NT2/D1 (cell line): ENCODE data around the gene HSP90AA1.
"Not testable (repeated sequence)": the region's sequence is repeated elsewhere in the genome, so short reads cannot be mapped to it uniquely, and the experiment has no call there.

ENCODE experiments used
- DNase-seq: peaks from one replicate; pipeline ENCODE4 v3.0.0-alpha.2; 2011; ENCODE audit warnings: low read depth, low spot score
- H3K27me3 ChIP-seq: 2 replicates; pipeline ENCODE4 v1.6.0; 2011; ENCODE audit warnings: mild to moderate bottlenecking; ENCODE audit not compliant: insufficient read length, insufficient read depth
- H3K36me3 ChIP-seq: 2 replicates; pipeline ENCODE4 v1.6.1; 2011; ENCODE audit warnings: mild to moderate bottlenecking, low read length, mixed read lengths; ENCODE audit not compliant: insufficient read depth, insufficient read length
- H3K4me1 ChIP-seq: 2 replicates; pipeline ENCODE4 v1.5.1; 2011; ENCODE audit not compliant: insufficient read depth, insufficient read length
- H3K4me3 ChIP-seq: 2 replicates; pipeline ENCODE4 v1.5.1; 2011; ENCODE audit warnings: low read depth; ENCODE audit not compliant: insufficient read length
- H3K9ac ChIP-seq: 2 replicates; pipeline ENCODE4 v1.6.0; 2011; ENCODE audit warnings: low read depth; ENCODE audit not compliant: insufficient read length
- H3K9me3 ChIP-seq: 2 replicates; pipeline ENCODE4 v1.5.1; 2011; ENCODE audit warnings: mild to moderate bottlenecking, low read length; ENCODE audit not compliant: insufficient read depth
- SUZ12 ChIP-seq: IDR thresholded peaks from 2 replicates; pipeline ENCODE4 v1.6.1; 2011; ENCODE audit not compliant: insufficient read length, insufficient read depth; ENCODE audit errors: extremely low read depth
- YY1 ChIP-seq: IDR thresholded peaks from 2 replicates; pipeline ENCODE4 v1.6.1; 2011; ENCODE audit not compliant: insufficient read length, insufficient read depth
- ZNF274 ChIP-seq: IDR thresholded peaks from 2 replicates; pipeline ENCODE4 v1.6.1; 2011; ENCODE audit warnings: mild to moderate bottlenecking, low read depth, low read length

The HSP90AA1 gene

GRCh38 chr14:102086972-102087761 lies at the start of gene HSP90AA1:
TSS of gene HSP90AA1 (minus strand) at chr14:102087044. CDS start at chr14:102086378, 666 bp downstream.
- TF ChIP-seq ZNF274 (no peak), SUZ12 (no peak), YY1 (no peak)
- no peaks in the 10 kb centered on the region for H3K27me3 ChIP-seq
- no peaks in the 10 kb centered on the region for H3K4me1 ChIP-seq
- no peaks in the 10 kb centered on the region for H3K9me3 ChIP-seq
- H3K4me3 ChIP-seq: peak within 1 kb of the TSS; percentile 76
- peak within 1 kb of the TSS; percentile 91 for H3K9ac ChIP-seq
- peak; percentile 78 for DNase-seq
- H3K36me3 ChIP-seq: peaks cover 42% of the 10 kb centered on the region

GRCh38 chr14:102135456-102135855 lies 48.6 kb upstream of the HSP90AA1 start:
- not testable (repeated sequence) for DNase-seq, H3K9me3 ChIP-seq, H3K4me3 ChIP-seq, H3K27me3 ChIP-seq, H3K36me3 ChIP-seq, H3K9ac ChIP-seq, H3K4me1 ChIP-seq

GRCh38 chr14:102134719-102135118 lies 47.9 kb upstream of the HSP90AA1 start:
- H3K27me3 ChIP-seq, DNase-seq, H3K9ac ChIP-seq, H3K36me3 ChIP-seq, H3K4me3 ChIP-seq, H3K4me1 ChIP-seq, H3K9me3 ChIP-seq: not testable (repeated sequence)

GRCh38 chr14:102134021-102134420 lies 47.2 kb upstream of the HSP90AA1 start:
- not testable (repeated sequence) for H3K9me3 ChIP-seq, H3K4me1 ChIP-seq

GRCh38 chr14:102131741-102132140 lies 44.9 kb upstream of the HSP90AA1 start:
- Histone ChIP-seq H3K9me3 (no peaks in the 10 kb centered on the region), H3K4me1 (no peaks in the 10 kb centered on the region), H3K27me3 (no peaks in the 10 kb centered on the region), H3K4me3 (no peak overlapping the region), H3K9ac (no peak overlapping the region), H3K36me3 (peaks cover 5% of the 10 kb centered on the region)
- TF ChIP-seq YY1: no peak
- no peak for TF ChIP-seq ZNF274
- TF ChIP-seq SUZ12: no peak
- no peak for DNase-seq

More at GRCh38 chr14:102134021-102134420, 47.2 kb upstream of the HSP90AA1 start:
- H3K9ac ChIP-seq, H3K36me3 ChIP-seq, H3K4me3 ChIP-seq, H3K27me3 ChIP-seq, DNase-seq: not testable (repeated sequence)

GRCh38 chr14:102126807-102127455 lies 40.1 kb upstream of the HSP90AA1 start:
- H3K4me1 ChIP-seq: no peaks in the 10 kb centered on the region
- no peak for TF ChIP-seq SUZ12
- no peak overlapping the region for H3K9ac ChIP-seq
- DNase-seq: no peak
- no peaks in the 10 kb centered on the region for H3K27me3 ChIP-seq
- no peak overlapping the region for H3K4me3 ChIP-seq
- peaks cover 5% of the 10 kb centered on the region for H3K36me3 ChIP-seq
- no peaks in the 10 kb centered on the region for H3K9me3 ChIP-seq

- Histone ChIP-seq H3K9ac (no peak overlapping the region), H3K27me3 (no peaks in the 10 kb centered on the region), H3K36me3 (peaks cover 5% of the 10 kb centered on the region), H3K4me1 (no peaks in the 10 kb centered on the region), H3K4me3 (no peak overlapping the region), H3K9me3 (no peaks in the 10 kb centered on the region)
- TF ChIP-seq ZNF274 (no peak), YY1 (no peak), SUZ12 (no peak)
- DNase-seq: no peak
These were observed 38.7 kb upstream of the HSP90AA1 start for GRCh38 chr14:102125546-102125945.

- TF ChIP-seq SUZ12: no peak
- TF ChIP-seq YY1: no peak
- TF ChIP-seq ZNF274: no peak
- DNase-seq: no peak
- peaks cover 5% of the 10 kb centered on the region for H3K36me3 ChIP-seq
- no peak overlapping the region for H3K4me3 ChIP-seq
- H3K9me3 ChIP-seq: no peaks in the 10 kb centered on the region
- no peak overlapping the region for H3K9ac ChIP-seq
- no peaks in the 10 kb centered on the region for H3K4me1 ChIP-seq
- no peaks in the 10 kb centered on the region for H3K27me3 ChIP-seq
These were observed 37.6 kb upstream of the HSP90AA1 start for GRCh38 chr14:102124419-102124818.
